ENCODE measurements around the gene PKNOX1.
"Not testable (repeated sequence)": the region's sequence is repeated elsewhere in the genome, so short reads cannot be mapped to it uniquely, and the experiment has no call there.

Gene PKNOX1

GRCh38 chr21:43064265-43064917, 90.0 kb downstream of the PKNOX1 start:
- not testable (repeated sequence) for DNase-seq

GRCh38 chr21:43065991-43066390, 91.6 kb downstream of the PKNOX1 start:
- DNase-seq = not testable (repeated sequence)

DNA sequence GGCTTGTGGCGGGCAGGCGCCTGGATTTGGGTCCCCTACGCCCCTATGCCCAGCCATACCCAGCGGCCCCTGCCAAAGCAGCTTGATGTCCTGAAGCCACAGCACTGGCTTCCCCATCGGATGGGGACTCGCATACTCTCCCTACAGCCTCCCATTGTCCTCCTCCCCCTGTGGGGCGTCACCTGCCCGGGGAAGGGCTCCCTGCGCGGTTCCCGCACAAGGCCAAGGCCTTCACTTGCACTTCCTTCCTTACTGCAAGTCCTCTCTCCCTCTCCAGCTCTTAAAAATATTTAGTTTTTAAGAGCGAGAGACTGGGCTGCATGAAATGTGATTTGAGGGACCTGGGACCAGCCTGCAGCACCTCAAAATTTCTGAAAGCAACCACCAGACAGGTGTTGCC, 92.3 kb downstream of the PKNOX1 start:
- not testable (repeated sequence) for DNase-seq

DNA sequence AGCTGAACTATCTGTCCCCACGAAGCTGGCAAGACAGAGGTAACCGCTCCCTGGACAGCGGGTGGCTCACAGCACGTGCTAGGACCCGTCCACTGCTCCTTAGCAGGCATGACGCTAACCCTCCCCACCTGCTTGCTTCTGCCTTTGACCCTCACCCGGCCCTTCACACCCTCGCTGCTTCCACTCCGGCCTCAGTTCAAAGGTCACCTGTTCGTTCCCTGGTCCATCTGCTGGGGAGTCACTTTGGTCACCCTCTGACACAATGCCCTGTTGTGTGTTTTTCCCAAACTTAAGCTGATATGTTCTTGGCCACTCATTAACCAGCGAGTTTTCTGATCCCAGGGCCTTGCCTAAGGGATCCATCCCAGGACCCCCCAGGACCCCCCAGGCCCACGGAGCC, 93.7 kb downstream of the PKNOX1 start:
- not testable (repeated sequence) for DNase-seq

DNA sequence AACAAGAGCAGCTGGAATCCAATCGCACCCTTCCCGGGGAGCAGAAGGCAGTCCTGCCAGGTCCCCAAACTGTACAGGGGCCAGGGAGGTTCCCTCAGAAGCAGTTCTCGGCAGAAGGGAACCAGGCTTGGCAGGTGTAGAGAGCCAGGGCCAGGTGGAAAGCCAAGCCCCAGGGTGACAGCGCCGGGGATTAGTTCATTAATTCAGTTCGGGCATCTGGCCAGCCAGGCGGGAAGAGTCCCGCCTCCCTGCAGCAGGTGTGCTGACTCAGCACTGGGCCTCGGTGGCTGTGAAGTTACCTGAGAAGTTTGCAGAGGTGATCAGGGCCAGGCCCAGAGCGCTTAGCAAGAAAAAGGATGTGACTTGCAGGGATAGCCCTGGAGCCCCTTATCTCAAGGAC, 95.3 kb downstream of the PKNOX1 start:
- DNase-seq = not testable (repeated sequence)

GRCh38 chr21:43072742-43073141, 98.4 kb downstream of the PKNOX1 start:
- not testable (repeated sequence) for DNase-seq

GRCh38 chr21:43074401-43075169, 100.2 kb downstream of the PKNOX1 start:
- not testable (repeated sequence) for DNase-seq

DNA sequence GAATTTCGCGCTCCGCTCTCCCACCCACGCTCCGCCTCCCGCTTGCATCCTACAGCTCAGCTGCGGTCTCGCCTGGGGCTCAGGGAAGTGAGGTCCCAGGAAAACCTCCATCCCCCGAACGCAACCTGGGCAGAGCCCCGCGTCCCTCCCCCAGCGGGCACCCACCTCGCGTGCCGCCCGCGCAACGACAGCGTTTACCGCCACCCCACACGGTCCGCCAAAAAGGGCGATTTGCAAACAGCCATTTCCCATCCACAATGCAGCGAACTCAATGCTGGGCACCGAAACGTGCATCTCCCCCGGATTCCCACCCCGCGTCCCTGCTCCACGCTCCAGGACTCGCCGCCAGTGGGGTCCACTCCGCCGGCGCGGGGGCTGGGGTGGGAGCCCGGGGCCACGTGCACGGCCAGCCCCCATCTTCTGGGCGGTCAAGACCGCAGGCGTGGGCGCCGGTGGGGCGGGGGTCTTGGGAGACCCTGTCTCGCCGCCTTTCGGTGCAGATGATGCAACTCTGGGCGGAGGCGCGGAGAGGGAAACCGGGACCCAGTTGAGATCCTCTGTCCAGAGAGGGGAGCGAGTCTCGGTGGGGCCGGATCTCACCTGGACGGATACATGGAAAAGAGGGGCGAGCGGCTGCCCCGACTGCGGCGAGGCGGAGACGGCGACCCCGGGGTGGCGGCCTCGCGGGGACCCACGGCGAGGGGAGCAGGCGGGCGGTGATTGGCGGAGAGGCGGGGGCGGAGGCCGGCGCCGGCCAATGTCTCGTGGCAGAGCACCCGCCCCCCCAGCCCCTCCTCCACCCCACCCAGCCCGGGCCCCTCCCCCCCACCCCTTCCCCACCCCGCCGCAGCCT, 101.0 kb downstream of the PKNOX1 start, which contains the start of gene CBS:
Gene CBS (minus strand): TSS at position 666 of the 853 bp plus-strand sequence. CDS start 3,642 bp downstream, outside the sequence.
- DNase-seq = not testable (repeated sequence)

DNA sequence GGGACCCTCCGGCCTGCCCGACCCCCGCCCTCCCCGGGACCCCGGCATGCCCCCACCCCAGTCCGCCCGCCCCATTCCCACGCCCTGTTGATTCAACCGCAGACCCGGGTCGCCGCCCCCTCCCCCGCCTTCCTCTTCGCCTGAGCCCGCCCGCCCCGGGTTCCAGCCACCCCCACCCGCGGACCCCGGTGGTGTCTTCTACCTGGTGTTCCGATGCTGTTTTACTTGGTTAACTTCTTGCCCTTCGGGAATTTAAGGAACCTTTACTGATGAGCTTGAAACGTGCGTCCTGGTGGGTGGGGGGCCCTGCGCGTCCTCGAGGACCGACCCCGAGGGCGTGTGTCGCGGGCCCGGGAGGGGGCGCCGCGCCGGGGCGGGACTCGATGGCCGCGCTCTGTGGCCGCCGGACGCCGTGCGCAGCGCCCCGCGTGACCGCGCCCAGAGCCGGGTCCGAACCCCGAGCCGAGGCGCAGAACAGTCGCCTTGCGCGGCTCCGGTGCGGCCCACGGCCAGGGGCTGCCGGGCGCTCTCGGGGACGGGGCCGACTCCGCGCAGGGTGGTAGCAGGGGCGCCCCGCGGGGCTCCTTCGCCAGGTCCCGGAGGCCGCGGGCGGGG, 101.8 kb downstream of the PKNOX1 start:
- not testable (repeated sequence) for DNase-seq

DNA sequence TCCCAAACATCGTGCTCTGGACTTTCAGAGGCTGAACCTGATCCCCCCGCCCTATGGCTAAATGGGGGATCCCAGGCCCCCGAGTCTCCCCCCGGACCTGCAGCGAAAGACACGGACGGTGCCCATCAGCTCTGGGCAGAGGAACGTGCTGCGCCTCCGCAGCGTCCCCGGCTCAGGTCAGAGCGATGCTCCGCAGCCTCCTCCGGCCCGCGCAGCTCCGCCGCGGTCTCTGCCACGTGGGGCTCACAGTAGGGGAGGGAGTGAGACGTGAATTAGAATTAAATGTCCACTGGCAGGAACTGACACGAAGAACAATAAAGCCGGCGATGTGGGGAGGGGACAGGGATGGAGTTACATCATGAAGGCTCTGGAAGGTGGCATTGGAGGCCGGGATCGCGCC, 102.3 kb downstream of the PKNOX1 start:
- DNase-seq = not testable (repeated sequence)

DNA sequence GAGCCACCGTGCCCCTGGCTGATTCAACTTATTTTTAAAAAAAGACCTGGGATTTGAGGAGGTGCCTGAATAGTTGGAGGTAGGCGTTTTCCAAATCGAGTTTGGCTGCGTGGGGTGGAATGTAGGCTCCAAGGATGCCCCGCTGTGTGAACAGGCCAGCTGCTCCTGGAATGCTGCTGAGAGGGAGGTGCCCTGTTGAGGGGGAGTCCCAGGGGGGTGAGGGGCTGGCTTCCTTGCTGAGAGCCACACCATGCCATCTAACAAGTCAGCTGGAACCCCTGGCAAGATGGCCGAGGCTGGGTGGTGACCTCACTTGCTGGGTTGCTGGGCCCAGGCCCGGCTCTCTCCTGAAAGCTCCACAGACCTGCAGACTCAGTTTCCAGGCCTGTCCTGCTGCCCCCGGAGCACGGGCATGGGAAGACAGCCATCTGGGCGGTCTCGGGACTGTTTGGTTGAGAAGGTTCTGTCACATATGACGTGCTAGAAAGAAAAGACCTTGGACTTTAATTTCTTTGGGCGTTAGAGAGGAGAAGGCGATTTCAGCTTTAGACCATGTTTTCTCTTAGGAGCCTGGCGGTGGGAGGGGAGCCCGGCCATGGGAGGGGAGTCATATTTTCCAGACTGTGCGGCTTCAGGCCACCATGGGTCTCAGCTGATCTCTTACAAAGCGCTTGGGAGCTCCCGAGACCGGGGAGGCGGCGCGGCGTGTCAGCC, 108.4 kb downstream of the PKNOX1 start:
- not testable (repeated sequence) for DNase-seq

All from hematopoietic multipotent progenitor cell treated with erythropoietin and hydrocortisone succinate and interleukin-3 and kit ligand, for 4 days (in vitro differentiated cells).